H9 (cell line): ENCODE results near the gene GLRX. TPM values are rescaled to one million over a fixed set of nuclear protein-coding genes. Genes with fewer than 3 reads are reported as not detected.

Source experiments
- DNase-seq: peaks from one replicate; pipeline ENCODE4 v3.0.0-alpha.2; 2017
- H2AFZ ChIP-seq: one replicate; pipeline ENCODE4 v1.6.1; 2013; ENCODE audit warnings: mild to moderate bottlenecking, low read length, control low read depth, moderate library complexity
- H2AK5ac ChIP-seq: 2 replicates; pipeline ENCODE4 v1.6.1; 2013; ENCODE audit warnings: low read length, control low read depth, mixed read lengths; ENCODE audit not compliant: insufficient read length
- H2BK120ac ChIP-seq: one replicate; pipeline ENCODE4 v1.6.1; 2013; ENCODE audit warnings: low read depth, mild to moderate bottlenecking, low read length, control low read depth, inconsistent platforms; ENCODE audit not compliant: poor library complexity, severe bottlenecking
- H2BK12ac ChIP-seq: 2 replicates; pipeline ENCODE4 v1.6.1; 2013; ENCODE audit warnings: low read length, control low read depth, mixed read lengths, low read depth; ENCODE audit not compliant: insufficient read length
- H2BK15ac ChIP-seq: 2 replicates; pipeline ENCODE4 v1.6.1; 2013; ENCODE audit warnings: low read depth, low read length, control low read depth
- H2BK20ac ChIP-seq: one replicate; pipeline ENCODE4 v1.6.1; 2013; ENCODE audit warnings: low read depth, mild to moderate bottlenecking, low read length, control low read depth, inconsistent platforms; ENCODE audit not compliant: poor library complexity, severe bottlenecking
- H2BK5ac ChIP-seq: 2 replicates; pipeline ENCODE4 v1.6.1; 2013; ENCODE audit warnings: low read length, control low read depth, mixed read lengths; ENCODE audit not compliant: insufficient read length
- H3K14ac ChIP-seq: 2 replicates; pipeline ENCODE4 v1.6.1; 2013; ENCODE audit warnings: low read length, control low read depth; ENCODE audit not compliant: insufficient read depth
- H3K18ac ChIP-seq: 2 replicates; pipeline ENCODE4 v1.6.1; 2013; ENCODE audit warnings: low read depth, mild to moderate bottlenecking, mixed read lengths, low read length, control low read depth; ENCODE audit not compliant: insufficient read length
- H3K23ac ChIP-seq: 2 replicates; pipeline ENCODE4 v1.6.1; 2013; ENCODE audit warnings: low read length, control low read depth, mixed read lengths, low read depth; ENCODE audit not compliant: insufficient read length
- H3K23me2 ChIP-seq: 2 replicates; pipeline ENCODE4 v1.6.1; 2013; ENCODE audit warnings: low read depth, mild to moderate bottlenecking, mixed read lengths, low read length, control low read depth; ENCODE audit not compliant: insufficient read length, poor library complexity, severe bottlenecking
- H3K27ac ChIP-seq: 2 replicates; pipeline ENCODE4 v1.5.1; 2013; ENCODE audit warnings: low read length, control low read depth, mixed read lengths, low read depth; ENCODE audit not compliant: insufficient read length
- H3K27me3 ChIP-seq: 2 replicates; pipeline ENCODE4 v1.6.1; 2013; ENCODE audit warnings: low read length, control low read depth, inconsistent platforms; ENCODE audit not compliant: insufficient read depth
- H3K4ac ChIP-seq: 2 replicates; pipeline ENCODE4 v1.6.1; 2013; ENCODE audit warnings: low read depth, mild to moderate bottlenecking, control low read depth, inconsistent platforms, low read length, moderate library complexity
- H3K4me1 ChIP-seq: 2 replicates; pipeline ENCODE4 v1.6.1; 2013; ENCODE audit warnings: low read length, control low read depth, inconsistent platforms; ENCODE audit not compliant: insufficient read depth
- H3K4me2 ChIP-seq: 2 replicates; pipeline ENCODE4 v1.6.1; 2013; ENCODE audit warnings: low read length, control low read depth, mixed read lengths; ENCODE audit not compliant: insufficient read length, insufficient read depth
- H3K56ac ChIP-seq: 2 replicates; pipeline ENCODE4 v1.6.1; 2013; ENCODE audit warnings: low read depth, mild to moderate bottlenecking, mixed read lengths, low read length, control low read depth; ENCODE audit not compliant: insufficient read length
- H3K79me1 ChIP-seq: 2 replicates; pipeline ENCODE4 v1.6.1; 2013; ENCODE audit warnings: low read depth, mild to moderate bottlenecking, moderate library complexity, low read length, control low read depth, inconsistent platforms; ENCODE audit not compliant: insufficient read depth, poor library complexity, severe bottlenecking
- H3K79me2 ChIP-seq: 2 replicates; pipeline ENCODE4 v1.6.1; 2013; ENCODE audit warnings: low read length, control low read depth, inconsistent platforms; ENCODE audit not compliant: insufficient read depth
- H3K9ac ChIP-seq: 2 replicates; pipeline ENCODE4 v1.6.1; 2013; ENCODE audit warnings: low read length, control low read depth, mixed read lengths; ENCODE audit not compliant: insufficient read length; ENCODE audit errors: extremely low read depth
- H3K9me3 ChIP-seq: one replicate; pipeline ENCODE4 v1.6.1; 2013; ENCODE audit warnings: low read depth, low read length, inconsistent platforms; ENCODE audit not compliant: control insufficient read depth
- H3T11ph ChIP-seq: one replicate; pipeline ENCODE4 v1.6.1; 2013; ENCODE audit warnings: mild to moderate bottlenecking, low read length, control low read depth, inconsistent platforms
- H4K20me1 ChIP-seq: one replicate; pipeline ENCODE4 v1.6.1; 2013; ENCODE audit not compliant: control insufficient read depth, insufficient read length, insufficient read depth
- H4K5ac ChIP-seq: 2 replicates; pipeline ENCODE4 v1.6.1; 2013; ENCODE audit warnings: low read depth, mild to moderate bottlenecking, mixed read lengths, low read length, control low read depth; ENCODE audit not compliant: insufficient read length
- H4K8ac ChIP-seq: replicated peaks from 2 replicates; pipeline ENCODE4 v1.6.1; 2013; ENCODE audit warnings: low read length, control low read depth, mixed read lengths, low read depth; ENCODE audit not compliant: insufficient read length
- H4K91ac ChIP-seq: 2 replicates; pipeline ENCODE4 v1.6.1; 2013; ENCODE audit warnings: low read depth, mild to moderate bottlenecking, moderate library complexity, mixed read lengths, low read length, control low read depth; ENCODE audit not compliant: insufficient read length
- H3K27ac Mint-ChIP-seq, 3 experiments: 2 replicates in 2 of 3; 3 replicates in 1 of 3; pipeline ENCODE4 v1.8.0; 2020 to 2021; ENCODE audit warnings: mixed read lengths in 3 of 3, mild to moderate bottlenecking in 1 of 3, moderate library complexity in 1 of 3
- H3K27me3 Mint-ChIP-seq: 2 replicates; pipeline ENCODE4 v1.8.0; 2021; ENCODE audit warnings: low read depth, mild to moderate bottlenecking, moderate library complexity, mixed read lengths
- H3K36me3 Mint-ChIP-seq, 3 experiments: 2 replicates in 2 of 3; 3 replicates in 1 of 3; pipeline ENCODE4 v1.8.0; 2020 to 2021; ENCODE audit warnings: low read depth in 3 of 3, mixed read lengths in 3 of 3; ENCODE audit not compliant: insufficient read depth in 1 of 3
- H3K4me1 Mint-ChIP-seq, 2 experiments: 2 replicates each; pipeline ENCODE4 v1.8.0; 2020; ENCODE audit warnings: mixed read lengths in 2 of 2
- H3K4me3 Mint-ChIP-seq, 2 experiments: 2 replicates in 1 of 2; 3 replicates in 1 of 2; pipeline ENCODE4 v1.8.0; 2020 to 2021; ENCODE audit warnings: mild to moderate bottlenecking in 2 of 2, mixed read lengths in 2 of 2, moderate library complexity in 1 of 2
- H3K9me3 Mint-ChIP-seq, 2 experiments: 2 replicates in 1 of 2; 3 replicates in 1 of 2; pipeline ENCODE4 v1.8.0; 2020; ENCODE audit warnings: mild to moderate bottlenecking in 2 of 2, mixed read lengths in 2 of 2, moderate library complexity in 1 of 2
- CTCF ChIP-seq: fragments of 200-600 bp; sonication (generic); conservative IDR thresholded peaks from 3 replicates; pipeline ENCODE4 v1.8.0; 2021; ENCODE audit warnings: antibody characterized with exemption, mild to moderate bottlenecking
- WGBS: extraction: QIAGEN DNeasy Blood & Tissue Kit; methylation state at CpG from one replicate; pipeline ENCODE4 v1.1.7; 2013; ENCODE audit warnings: missing lambda C conversion rate, low lambda C conversion rate, mixed read lengths; ENCODE audit not compliant: insufficient read length; ENCODE audit errors: extremely low coverage; 5-methylcytosine and 5-hydroxymethylcytosine counted together
- total RNA-seq: library from RNA; stranded (reverse); gene quantifications from 2 replicates; pipeline ENCODE4 v1.2.1, GENCODE V29; 2021

GLRX gene
- total RNA-seq, 1 experiment from 2014 or later: 13.8 TPM

DNA sequence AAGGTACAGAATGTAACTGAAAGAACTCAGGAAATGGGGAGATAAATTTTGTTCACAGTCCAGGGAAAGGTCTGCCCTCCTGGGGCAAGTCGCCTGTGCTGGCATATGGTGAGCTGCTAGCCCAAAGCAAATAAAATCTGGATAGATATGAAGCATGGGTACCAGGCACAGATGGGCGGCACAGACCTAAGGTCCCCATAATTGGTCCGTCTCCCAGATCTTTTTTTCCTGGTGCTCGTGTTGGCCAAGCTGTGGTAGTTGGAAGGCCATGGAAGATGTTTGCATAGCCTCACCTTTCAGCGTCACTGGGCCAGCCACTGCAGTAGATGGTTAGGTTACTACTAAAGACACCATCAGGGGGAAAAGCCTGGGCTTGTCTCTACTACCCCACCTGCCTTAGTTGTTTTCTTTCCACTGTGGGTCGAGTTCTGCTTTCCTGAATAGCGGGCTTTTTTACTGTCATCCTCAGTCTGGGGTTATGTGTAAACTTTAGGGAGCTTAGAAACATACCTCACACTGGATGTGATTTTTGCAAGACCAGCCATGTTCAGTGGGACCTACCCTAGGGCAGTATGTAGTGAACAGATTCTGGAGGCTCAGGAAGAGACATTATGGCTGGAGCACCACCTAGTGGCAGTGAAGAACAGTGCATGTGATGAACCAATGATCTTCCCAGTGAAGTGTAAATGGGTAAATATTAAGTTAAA lies 24.2 kb upstream of the GLRX start:
- Histone ChIP-seq H3K9ac (no peak overlapping the region), H3K23me2 (no peaks in the 10 kb centered on the region), H4K8ac (no peak overlapping the region), H3K79me1 (no peaks in the 10 kb centered on the region), H4K91ac (no peak overlapping the region), H2BK120ac (no peak overlapping the region), H3K18ac (no peak overlapping the region), H3K79me2 (no peaks in the 10 kb centered on the region), H3K14ac (no peak overlapping the region), H3K4me2 (no peak overlapping the region), H3K56ac (no peak overlapping the region), H3K9me3 (no peaks in the 10 kb centered on the region), H3K27ac (no peak overlapping the region), H3K4ac (no peak overlapping the region), H3K27me3 (no peaks in the 10 kb centered on the region), H2BK5ac (no peak overlapping the region), H4K20me1 (no peaks in the 10 kb centered on the region), H3K4me1 (no peaks in the 10 kb centered on the region), H2BK15ac (no peak overlapping the region), H2AFZ (no peak overlapping the region), H3T11ph (no peak overlapping the region), H2BK20ac (no peak overlapping the region), H2AK5ac (no peak overlapping the region), H4K5ac (no peak overlapping the region), H3K23ac (no peak overlapping the region), H2BK12ac (no peak overlapping the region)
- H3K27me3 Mint-ChIP-seq: peaks cover 4% of the 10 kb centered on the region; the same call in 1 of the 2 replicates
- peaks cover 0 to 3% of the 10 kb centered on the region in 2 experiments; a peak in 1 of 5 replicates for H3K9me3 Mint-ChIP-seq
- peak; percentile 65 for DNase-seq
- TF ChIP-seq CTCF: peak; percentile 95
- no peak overlapping the region for H3K27ac Mint-ChIP-seq
- 0 out of 7 replicates have a peak, but pooled peaks cover 0 to 3% (median 0%) of the 10 kb centered on the region in 3 experiments for H3K36me3 Mint-ChIP-seq
- WGBS: no CpG with 5 or more reads among the region's 7 CpGs
- 0 out of 4 replicates have a peak, but pooled peaks cover 2 to 3% of the 10 kb centered on the region in 2 experiments for H3K4me1 Mint-ChIP-seq
- H3K4me3 Mint-ChIP-seq: no peak overlapping the region
